ENCODE results near the gene STIL.

Gene STIL

GRCh38 chr1:47232187-47232874, 81.6 kb downstream of the STIL start, which contains the start of gene TAL1:
Gene TAL1 (minus strand): TSS chr1:47232225. CDS start chr1:47225888, 6,337 bp downstream.
- DNase-seq: peak in 1 of 2 experiments; percentile 35

DNA sequence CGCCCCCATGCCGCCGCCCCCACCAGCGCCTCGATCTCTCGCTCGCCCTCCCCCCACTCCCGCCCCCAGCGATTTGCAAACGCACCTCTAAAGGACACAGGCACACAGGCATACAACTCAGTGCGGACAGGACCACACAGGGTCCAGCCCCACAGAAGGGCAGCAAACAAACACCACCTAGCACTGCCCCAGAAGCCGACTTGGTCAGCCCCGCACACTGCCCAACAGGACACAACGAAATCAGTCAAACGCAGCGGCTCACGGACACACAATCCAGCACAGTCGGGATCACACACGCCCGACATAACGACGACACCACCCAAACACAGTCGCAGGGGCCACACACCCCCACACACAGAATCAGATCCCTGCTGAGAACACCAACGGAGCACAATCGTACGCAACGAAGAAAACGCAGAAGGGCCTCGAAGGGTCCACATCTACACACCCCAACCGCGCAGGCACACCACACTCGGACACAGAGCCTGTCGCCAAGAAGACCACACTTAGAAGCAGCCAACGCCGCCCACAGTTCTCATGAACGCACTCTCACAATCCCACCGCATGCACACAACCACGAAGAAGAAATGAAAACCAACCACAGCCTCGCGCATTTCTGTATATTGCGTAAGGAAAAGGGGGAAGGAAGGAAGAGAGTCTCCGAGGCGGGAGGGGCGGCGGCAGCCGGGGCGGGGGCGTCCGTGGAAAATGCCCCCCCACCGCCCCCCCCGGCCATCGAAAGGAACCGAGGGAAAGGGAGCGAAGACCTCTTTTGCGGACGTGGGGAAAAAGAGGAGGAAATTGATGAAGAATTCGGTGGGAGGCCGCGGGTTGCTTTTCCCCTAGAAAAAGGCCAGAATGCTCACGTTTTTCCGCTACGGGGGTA, 82.4 kb downstream of the STIL start:
- peak; percentile 42 for DNase-seq

- peak in 1 of 2 experiments; percentile 39 for DNase-seq
Observed at GRCh38 chr1:47230692-47231300, 83.2 kb downstream of the STIL start.

DNA sequence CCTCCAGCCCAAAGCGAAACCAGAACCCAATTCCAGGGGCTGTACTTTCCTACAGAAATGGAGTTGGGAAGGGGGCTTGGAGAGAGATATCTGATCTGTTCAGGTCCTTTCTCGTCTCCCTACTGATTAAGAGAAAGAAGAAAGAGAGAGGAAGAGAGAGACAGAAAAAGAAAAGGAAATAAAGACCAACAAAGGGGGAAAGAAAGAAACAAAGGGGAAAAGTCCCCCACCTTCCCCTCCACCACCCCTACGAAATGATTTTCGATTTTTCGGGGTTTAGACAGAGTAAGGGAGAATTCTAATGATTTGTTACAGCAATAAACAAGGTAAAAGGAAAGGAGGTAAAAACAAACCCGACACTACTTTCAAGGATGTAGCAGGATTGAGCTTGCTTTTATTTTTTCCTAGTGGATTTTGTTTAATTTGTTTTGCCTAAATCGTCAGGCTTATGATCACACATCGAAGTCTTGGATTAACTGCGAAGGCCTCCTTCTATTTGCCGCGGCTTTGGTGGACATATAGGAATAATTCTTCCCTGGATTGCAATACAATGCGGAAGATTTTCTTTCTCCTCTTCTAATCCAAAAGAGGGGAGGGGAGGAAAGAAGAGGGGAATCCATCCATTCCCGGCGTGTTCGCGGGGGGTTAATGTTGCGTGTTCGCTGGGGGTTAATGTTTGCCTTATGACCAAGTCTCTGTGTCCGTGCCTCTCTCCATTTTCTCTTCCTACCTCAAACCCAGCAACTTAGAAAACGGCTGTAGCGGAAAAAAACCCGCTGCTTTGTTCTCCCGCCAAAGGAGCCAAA, 83.9 kb downstream of the STIL start:
- DNase-seq: peak in 1 of 2 experiments; percentile 33

DNA sequence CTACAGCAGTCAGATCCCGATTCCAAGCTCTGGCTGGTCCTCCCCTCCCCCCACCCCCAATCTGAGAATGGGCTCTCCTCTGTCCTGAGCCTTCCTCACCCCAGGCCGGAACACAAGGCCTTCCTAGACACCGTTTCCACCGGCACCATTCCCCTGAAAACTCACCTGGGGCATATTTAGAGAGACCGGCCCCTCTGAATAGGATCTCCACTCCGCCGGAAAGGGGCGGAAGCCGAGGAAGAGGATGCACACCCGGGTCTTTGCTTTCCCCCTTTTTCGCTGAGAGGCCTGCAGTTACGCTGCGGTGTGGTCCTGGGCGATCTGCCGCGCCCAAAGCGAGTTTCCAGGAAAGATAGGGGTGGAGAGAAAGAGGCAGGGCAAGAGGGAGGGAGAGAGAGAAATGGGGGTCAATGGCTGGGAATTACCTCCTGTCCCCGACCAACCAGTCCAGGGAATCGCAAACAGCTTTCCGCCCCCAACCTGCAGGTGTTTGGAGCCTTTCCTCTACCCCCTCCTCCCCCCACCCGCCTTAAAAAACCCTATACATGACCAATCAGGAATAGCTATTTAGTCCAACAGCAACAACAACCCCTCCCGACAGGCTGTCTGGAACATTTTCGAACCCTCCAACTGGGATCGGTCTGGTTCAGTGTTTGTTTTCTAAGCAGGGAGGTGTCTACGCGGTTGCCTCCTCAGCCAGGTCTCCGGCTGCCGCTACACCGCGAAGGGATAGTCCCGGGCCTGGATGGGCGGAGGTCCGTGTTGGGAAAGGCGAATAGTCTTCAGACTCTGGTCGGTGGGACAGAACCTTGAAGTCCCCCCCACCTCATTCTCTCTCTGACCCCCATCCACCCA, 84.7 kb downstream of the STIL start:
- no peak for DNase-seq

GRCh38 chr1:47228644-47229030, 85.3 kb downstream of the STIL start:
- DNase-seq: no peak

GRCh38 chr1:47227341-47228232, 86.4 kb downstream of the STIL start:
- DNase-seq: no peak

GRCh38 chr1:47226839-47227215, 87.1 kb downstream of the STIL start:
- DNase-seq: no peak

DNA sequence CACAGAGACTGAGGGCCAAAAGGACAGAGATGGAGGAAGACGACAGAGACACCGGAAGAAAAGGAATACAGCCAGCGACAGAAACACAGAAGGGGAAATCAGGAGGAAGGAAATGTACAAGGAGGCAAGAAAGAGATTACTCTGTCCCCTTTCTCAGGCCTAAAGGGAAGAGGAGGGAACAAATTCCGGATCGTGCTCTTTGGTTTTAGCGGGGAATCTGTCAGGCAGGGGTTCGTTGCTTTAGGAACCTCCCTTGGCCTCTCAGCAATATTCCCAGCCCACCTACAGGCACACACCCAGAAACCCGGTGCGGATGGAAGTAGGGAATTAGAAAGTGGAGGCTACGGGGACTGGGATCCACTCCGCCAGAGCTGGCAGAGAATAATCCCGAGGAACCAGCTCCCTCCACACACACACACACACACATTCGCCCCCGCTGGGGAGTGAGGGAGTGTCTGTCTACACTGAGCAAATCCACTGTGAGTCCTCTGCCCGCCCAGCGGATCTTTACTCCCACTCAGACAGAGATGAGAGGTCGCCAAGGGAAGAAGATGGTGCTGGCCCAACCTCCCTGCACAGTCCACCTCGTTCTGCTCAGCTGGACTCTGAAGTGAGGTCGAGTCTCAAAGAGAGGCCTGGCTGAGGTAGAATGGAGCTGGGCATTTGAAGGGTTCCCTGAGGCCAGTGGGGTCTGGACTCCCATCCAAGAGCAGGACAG, 87.7 kb downstream of the STIL start:
- peak; percentile 9 to 30 for DNase-seq

DNA sequence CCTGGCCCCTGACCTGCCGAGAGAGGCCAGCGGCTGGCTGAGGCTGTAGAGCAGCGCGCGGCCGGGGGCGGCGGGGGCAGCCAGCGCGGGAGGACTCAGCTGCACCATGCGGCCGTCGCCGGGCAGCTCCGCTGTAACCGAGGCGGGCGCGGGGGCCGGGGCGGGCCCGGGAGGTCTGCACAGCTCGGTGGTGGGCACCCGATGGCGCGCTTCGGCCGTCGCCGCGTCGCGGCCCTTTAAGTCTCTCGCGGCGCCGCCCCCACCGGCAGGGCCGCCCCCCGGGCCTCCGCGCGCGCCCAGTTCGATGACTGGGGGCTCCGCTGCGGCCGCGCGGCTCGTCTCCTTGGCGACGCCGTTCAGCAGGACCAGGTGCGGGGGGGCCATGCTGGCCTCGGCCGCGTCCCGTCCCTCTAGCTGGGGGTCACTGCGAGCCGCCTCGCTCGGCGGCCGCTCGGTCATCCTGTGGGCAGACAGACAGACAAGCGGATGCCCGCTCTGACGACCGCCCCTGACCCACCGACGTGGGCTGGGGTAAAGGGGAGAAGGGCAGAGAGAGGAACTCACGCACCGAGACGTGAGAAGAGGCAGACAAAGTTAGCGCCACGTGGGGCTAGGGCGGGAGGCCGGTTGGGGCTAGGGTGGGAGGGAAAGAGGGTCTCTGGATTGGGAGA, 88.4 kb downstream of the STIL start:
- DNase-seq: peak; percentile 8 to 43

GRCh38 chr1:47224676-47225399, 89.1 kb downstream of the STIL start:
- DNase-seq: peak in 1 of 2 experiments; percentile 39

DNA sequence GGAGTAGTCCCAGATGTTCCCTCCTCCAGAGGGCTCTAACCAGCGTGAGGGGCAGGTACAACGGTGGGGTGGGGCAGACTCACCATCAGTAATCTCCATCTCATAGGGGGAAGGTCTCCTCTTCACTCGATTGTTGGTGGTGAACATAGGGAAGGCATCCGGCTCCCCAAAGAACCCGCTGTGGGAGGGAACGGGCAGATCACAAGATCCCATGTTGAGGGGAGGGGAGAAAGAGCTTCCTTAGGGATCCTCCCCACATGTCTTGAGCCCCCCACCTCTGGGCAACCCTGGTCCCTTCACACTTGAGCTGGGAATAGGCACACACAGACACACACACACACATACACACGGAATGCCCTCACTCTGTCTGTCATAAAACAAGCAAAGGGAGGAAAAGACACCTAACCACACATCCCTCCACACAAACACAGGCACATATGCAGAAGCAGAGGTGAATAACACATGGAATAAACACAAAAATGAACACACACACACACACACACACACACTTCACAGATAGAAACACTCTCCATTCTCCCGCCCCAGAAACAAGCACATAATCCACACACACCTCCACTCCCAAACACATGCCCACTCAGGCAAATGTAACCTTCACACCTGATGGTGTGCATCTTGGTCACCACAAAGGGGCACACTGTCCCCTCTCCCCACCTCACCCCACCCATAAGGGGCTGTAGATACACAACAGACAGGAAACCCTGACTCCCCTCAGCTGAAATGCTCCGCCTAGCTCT, 89.8 kb downstream of the STIL start:
- DNase-seq: no peak

GRCh38 chr1:47223174-47223920, 90.6 kb downstream of the STIL start:
- no peak for DNase-seq

GRCh38 chr1:47222476-47222875, 91.5 kb downstream of the STIL start:
- no peak for DNase-seq

- no peak for DNase-seq
Observed at GRCh38 chr1:47219590-47220220, 94.2 kb downstream of the STIL start.

- DNase-seq: no peak
Observed at GRCh38 chr1:47219001-47219400, 94.9 kb downstream of the STIL start.
